HG03575 (cell line): Measurements from ENCODE around the gene LY6G5C.

ENCODE experiments used
- ATAC-seq: cut with Tn5 transposase; IDR thresholded peaks from one replicate; pipeline ENCODE4 v1.9.1; 2021; ENCODE audit not compliant: unreplicated experiment, insufficient number of reproducible peaks, low FRiP score; ENCODE audit errors: extremely low read depth

Gene LY6G5C

GRCh38 chr6:31630177-31630934 lies 50.5 kb downstream of the LY6G5C start:
- no peak for ATAC-seq

- no peak for ATAC-seq
Measured at GRCh38 chr6:31629014-31629413, 51.9 kb downstream of the LY6G5C start.

- no peak for ATAC-seq
Measured at GRCh38 chr6:31627690-31628287, 53.1 kb downstream of the LY6G5C start.

GRCh38 chr6:31626952-31627351 lies 53.9 kb downstream of the LY6G5C start:
- no peak for ATAC-seq
